ENCODE data around the gene ERI2. TPM values are rescaled to one million over a fixed set of nuclear protein-coding genes. Genes with fewer than 3 reads are reported as not detected.

ERI2 gene
- total RNA-seq, 1 donor from 2014 or later, result 7.1 TPM

DNA sequence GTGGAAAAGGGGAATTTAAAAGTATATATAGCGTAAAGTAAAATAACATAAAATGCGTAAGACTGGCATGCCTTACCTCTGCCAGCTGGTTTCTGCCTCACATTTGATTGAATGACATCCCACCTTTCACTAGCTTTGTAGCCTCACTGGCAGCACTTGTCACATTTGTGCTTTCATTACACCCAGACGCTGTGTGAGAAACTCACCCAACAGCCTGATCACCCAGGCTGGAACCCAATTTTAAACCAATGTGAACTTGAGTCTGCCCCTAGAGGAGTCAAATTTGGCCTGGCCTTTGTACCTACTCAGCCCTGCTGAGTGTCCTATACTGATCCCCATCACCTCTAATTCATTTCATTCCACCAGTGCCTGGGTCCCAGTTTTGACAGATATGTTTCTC, 59.8 kb downstream of the ERI2 start:
- no peak for DNase-seq (ENCODE audit: low spot score)
- H3K4me3 Mint-ChIP-seq (ENCODE audit: unreplicated experiment), result no peak overlapping the region
- TF ChIP-seq, protein P1, sequence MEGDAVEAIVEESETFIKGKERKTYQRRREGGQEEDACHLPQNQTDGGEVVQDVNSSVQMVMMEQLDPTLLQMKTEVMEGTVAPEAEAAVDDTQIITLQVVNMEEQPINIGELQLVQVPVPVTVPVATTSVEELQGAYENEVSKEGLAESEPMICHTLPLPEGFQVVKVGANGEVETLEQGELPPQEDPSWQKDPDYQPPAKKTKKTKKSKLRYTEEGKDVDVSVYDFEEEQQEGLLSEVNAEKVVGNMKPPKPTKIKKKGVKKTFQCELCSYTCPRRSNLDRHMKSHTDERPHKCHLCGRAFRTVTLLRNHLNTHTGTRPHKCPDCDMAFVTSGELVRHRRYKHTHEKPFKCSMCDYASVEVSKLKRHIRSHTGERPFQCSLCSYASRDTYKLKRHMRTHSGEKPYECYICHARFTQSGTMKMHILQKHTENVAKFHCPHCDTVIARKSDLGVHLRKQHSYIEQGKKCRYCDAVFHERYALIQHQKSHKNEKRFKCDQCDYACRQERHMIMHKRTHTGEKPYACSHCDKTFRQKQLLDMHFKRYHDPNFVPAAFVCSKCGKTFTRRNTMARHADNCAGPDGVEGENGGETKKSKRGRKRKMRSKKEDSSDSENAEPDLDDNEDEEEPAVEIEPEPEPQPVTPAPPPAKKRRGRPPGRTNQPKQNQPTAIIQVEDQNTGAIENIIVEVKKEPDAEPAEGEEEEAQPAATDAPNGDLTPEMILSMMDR (IDR thresholded peaks at IDR 0.05; ENCODE audit: unreplicated experiment), result no peak
- no peaks in the 10 kb centered on the region for H3K9me3 Mint-ChIP-seq (ENCODE audit: unreplicated experiment)
- H3K27me3 Mint-ChIP-seq (ENCODE audit: unreplicated experiment), result peaks cover 9% of the 10 kb centered on the region
- H3K4me1 Mint-ChIP-seq (ENCODE audit: unreplicated experiment), result peaks cover 6% of the 10 kb centered on the region
- H3K27ac Mint-ChIP-seq (ENCODE audit: unreplicated experiment), result no peak overlapping the region
- H3K36me3 Mint-ChIP-seq (ENCODE audit: low read depth, unreplicated experiment), result peaks cover 5% of the 10 kb centered on the region

Other genes starting within 250 kb of the ERI2 start
- not detected for gene ACSM2B, start 230.1 kb downstream of the ERI2 start, total RNA-seq (ENCODE audit: unreplicated experiment)
- 0.38 TPM for gene ACSM1, start 108.8 kb downstream of the ERI2 start, total RNA-seq (ENCODE audit: unreplicated experiment)
- 32.2 TPM for gene THUMPD1, start 64.7 kb downstream of the ERI2 start, total RNA-seq (ENCODE audit: unreplicated experiment)
- 10.3 TPM for gene ACSM3, start 42.5 kb downstream of the ERI2 start, total RNA-seq (ENCODE audit: unreplicated experiment)
- 2.4 TPM for gene REXO5, start 55 bp upstream of the ERI2 start, total RNA-seq (ENCODE audit: unreplicated experiment)
- 17.2 TPM for gene DCUN1D3, start 93.9 kb upstream of the ERI2 start, total RNA-seq (ENCODE audit: unreplicated experiment)
- gene LYRM1, start 94.3 kb upstream of the ERI2 start, total RNA-seq (ENCODE audit: unreplicated experiment), result 14.0 TPM